Endothelial cell (in vitro differentiated cells): ENCODE data around the gene LAIR2. TPM values are rescaled to one million over a fixed set of nuclear protein-coding genes. Genes with fewer than 3 reads are reported as not detected.
A peak's percentile ranks its signal among the peaks of the same experiment; 100 is the strongest.
"Not testable (repeated sequence)": the region's sequence is repeated elsewhere in the genome, so short reads cannot be mapped to it uniquely, and the experiment has no call there.

Experiments used
- DNase-seq: peaks from one replicate; pipeline ENCODE4 v3.0.0; 2021; ENCODE audit warnings: low spot score
- H3K27ac Mint-ChIP-seq: one replicate; pipeline ENCODE4 v1.8.0; 2021; ENCODE audit warnings: mixed read lengths, inconsistent platforms; ENCODE audit not compliant: unreplicated experiment
- H3K27me3 Mint-ChIP-seq: one replicate; pipeline ENCODE4 v1.8.0; 2021; ENCODE audit warnings: mild to moderate bottlenecking, moderate library complexity, mixed read lengths, inconsistent platforms; ENCODE audit not compliant: unreplicated experiment
- H3K36me3 Mint-ChIP-seq: one replicate; pipeline ENCODE4 v1.8.0; 2021; ENCODE audit warnings: mild to moderate bottlenecking, low read depth, mixed read lengths, inconsistent platforms; ENCODE audit not compliant: unreplicated experiment
- H3K4me1 Mint-ChIP-seq: one replicate; pipeline ENCODE4 v1.8.0; 2021; ENCODE audit warnings: mild to moderate bottlenecking, mixed read lengths, inconsistent platforms; ENCODE audit not compliant: unreplicated experiment
- H3K4me3 Mint-ChIP-seq: one replicate; pipeline ENCODE4 v1.8.0; 2021; ENCODE audit warnings: mild to moderate bottlenecking, mixed read lengths, inconsistent platforms; ENCODE audit not compliant: unreplicated experiment
- H3K9me3 Mint-ChIP-seq: one replicate; pipeline ENCODE4 v1.8.0; 2021; ENCODE audit warnings: mixed read lengths, inconsistent platforms; ENCODE audit not compliant: unreplicated experiment
- CTCF ChIP-seq: fragments of 200-600 bp; sonication (generic); IDR thresholded peaks from one replicate; pipeline ENCODE4 v1.5.0; 2021; ENCODE audit warnings: antibody characterized with exemption; ENCODE audit not compliant: unreplicated experiment
- total RNA-seq: library from RNA; stranded (reverse); fragmentation: NEBNext Ultra II Directional; extraction: Animal tissue kit (Norgen Biotek cat#: 25700); gene quantifications from one replicate; pipeline ENCODE4 v1.2.1, GENCODE V29; 2021; ENCODE audit not compliant: unreplicated experiment

LAIR2 gene
- total RNA-seq, 1 donor from 2014 or later, result not detected

GRCh38 chr19:54507824-54508223 is 5.2 kb downstream of the LAIR2 start:
- Mint-ChIP-seq H3K27me3 (peaks cover 1% of the 10 kb centered on the region), H3K9me3 (peaks cover 13% of the 10 kb centered on the region), H3K4me3 (no peak overlapping the region), H3K27ac (no peak overlapping the region), H3K36me3 (peaks cover 15% of the 10 kb centered on the region), H3K4me1 (no peaks in the 10 kb centered on the region)
- DNase-seq, result no peak
- no peak for TF ChIP-seq CTCF

- Mint-ChIP-seq H3K9me3 (peaks cover 19% of the 10 kb centered on the region), H3K36me3 (peaks cover 21% of the 10 kb centered on the region)
- not testable (repeated sequence) for H3K27me3 Mint-ChIP-seq, DNase-seq, H3K4me1 Mint-ChIP-seq, H3K4me3 Mint-ChIP-seq, H3K27ac Mint-ChIP-seq
These were observed 5.9 kb downstream of the LAIR2 start for GRCh38 chr19:54508487-54508886.

- H3K27ac Mint-ChIP-seq, DNase-seq, H3K4me3 Mint-ChIP-seq, H3K27me3 Mint-ChIP-seq, H3K4me1 Mint-ChIP-seq: not testable (repeated sequence)
- Mint-ChIP-seq H3K36me3 (peaks cover 19% of the 10 kb centered on the region), H3K9me3 (peaks cover 19% of the 10 kb centered on the region)
These were observed 6.7 kb downstream of the LAIR2 start for GRCh38 chr19:54509200-54509940.

GRCh38 chr19:54515156-54515555 is 12.5 kb downstream of the LAIR2 start:
- H3K27ac Mint-ChIP-seq, result peak overlapping the region; percentile 53
- peaks cover 37% of the 10 kb centered on the region for H3K9me3 Mint-ChIP-seq
- DNase-seq, result no peak
- H3K4me1 Mint-ChIP-seq, result no peaks in the 10 kb centered on the region
- no peak for TF ChIP-seq CTCF
- H3K4me3 Mint-ChIP-seq, result peak overlapping the region; percentile 51
- H3K27me3 Mint-ChIP-seq, result peaks cover 7% of the 10 kb centered on the region
- H3K36me3 Mint-ChIP-seq, result peaks cover 26% of the 10 kb centered on the region

GRCh38 chr19:54517483-54517882 is 14.9 kb downstream of the LAIR2 start:
- Mint-ChIP-seq H3K4me1 (no peaks in the 10 kb centered on the region), H3K27ac (no peak overlapping the region), H3K4me3 (no peak overlapping the region), H3K9me3 (peaks cover 53% of the 10 kb centered on the region), H3K36me3 (peaks cover 40% of the 10 kb centered on the region), H3K27me3 (peaks cover 10% of the 10 kb centered on the region)
- TF ChIP-seq CTCF, result no peak
- peak; percentile 19 for DNase-seq

GRCh38 chr19:54518844-54519243 is 16.2 kb downstream of the LAIR2 start:
- no peak overlapping the region for H3K4me3 Mint-ChIP-seq
- no peaks in the 10 kb centered on the region for H3K4me1 Mint-ChIP-seq
- H3K9me3 Mint-ChIP-seq, result peaks cover 53% of the 10 kb centered on the region
- H3K36me3 Mint-ChIP-seq, result peaks cover 35% of the 10 kb centered on the region
- no peak for TF ChIP-seq CTCF
- no peak for DNase-seq
- H3K27ac Mint-ChIP-seq, result peak overlapping the region; percentile 54
- H3K27me3 Mint-ChIP-seq, result peaks cover 10% of the 10 kb centered on the region
